Measurements from ENCODE around the gene RPS21. TPM values are rescaled to one million over a fixed set of nuclear protein-coding genes. Genes with fewer than 3 reads are reported as not detected.
A peak's percentile ranks its signal among the peaks of the same experiment; 100 is the strongest.

RPS21 gene
- total and polyA plus RNA-seq, 2 of the 13 experiments (the other 11 are each of a cell fraction or from before 2014, with no cell fraction given) = 2,647 to 11,063 TPM

GRCh38 chr20:62404761-62405107 is 17.8 kb downstream of the RPS21 start:
- no peak overlapping the region for H3K27ac ChIP-seq (ENCODE audit: extremely low read length, insufficient read depth, low read length)
- H3K4me1 ChIP-seq (ENCODE audit: insufficient read depth, low read length) = peaks cover 54% of the 10 kb centered on the region
- CTCF ChIA-PET (ENCODE audit: low intra/inter-chr PET ratio, low total read pairs) = interaction anchor here (1.4 to 2.3 kb wide), 2 partner anchors 9 to 103 kb away, joined by 6 to 11 read pairs; partner anchors contain the start of gene ADRM1
- no peak for DNase-seq (ENCODE audit: low spot score)
- no peak for FAIRE-seq
- intact Hi-C loops (cut with micrococcal nuclease; ENCODE audit: unreplicated experiment) = no loop called here
- no peak overlapping the region for H3K4me2 ChIP-seq (ENCODE audit: low read depth, low read length)
- in situ Hi-C loops (cut with HindIII; ENCODE audit: extremely low pct_ligation_motif_present, low pct_unique_long_range_greater_than_20kb) = no loop called here
- H3K36me3 ChIP-seq (replicated peaks in 1 of 2; ENCODE audit: control insufficient read depth in 1 of 2, insufficient read depth in 2 of 2, low read length in 2 of 2) = peaks cover 2 to 19% of the 10 kb centered on the region in 2 experiments; a peak in 3 of 5 replicates
- no peak overlapping the region for H3K9ac ChIP-seq (ENCODE audit: insufficient read depth, low read depth, low read length)
- H3K4me3 ChIP-seq (replicated peaks in 1 of 3; ENCODE audit: insufficient read depth in 1 of 3, low read depth in 2 of 3, low read length in 3 of 3) = no peak overlapping the region
- peaks cover 3% of the 10 kb centered on the region; the same call in 1 of the 2 replicates for H4K20me1 ChIP-seq (ENCODE audit: insufficient read depth, low read length)
- 97% methylated on average over 7 of the region's 12 CpGs for WGBS (ENCODE audit: low lambda C conversion rate)
- ATAC-seq = no peak
- no peak overlapping the region for H2AFZ ChIP-seq (ENCODE audit: low read length)
- H3K27me3 ChIP-seq (ENCODE audit: control insufficient read depth in 1 of 2, insufficient read depth in 2 of 2, low read length in 2 of 2) = peaks cover 9 to 20% of the 10 kb centered on the region in 2 experiments
- BruUV-seq (replicated peaks) = no TSS peak
- peaks cover 9% of the 10 kb centered on the region for H3K79me2 ChIP-seq (ENCODE audit: insufficient read depth, low read length)
- H3K9me3 ChIP-seq (ENCODE audit: low read length) = no peaks in the 10 kb centered on the region
- POLR2A ChIA-PET = interaction anchor here (1.1 to 1.4 kb wide), 2 partner anchors 16 to 18 kb away, joined by 3 to 6 read pairs; partner anchors contain the start of gene RPS21
- TF ChIP-seq LBX2 (CRISPR knock-in tag; IDR thresholded peaks at IDR 0.05; ENCODE audit: borderline replicate concordance) (no peak), ZNF776 (CRISPR knock-in tag; IDR thresholded peaks at IDR 0.05) (peak; percentile 53; the same call in 1 of the 2 replicates), ZNF878 (CRISPR knock-in tag; IDR thresholded peaks at IDR 0.05) (no peak), ZNF550 (CRISPR knock-in tag; IDR thresholded peaks at IDR 0.05; ENCODE audit: borderline replicate concordance) (no peak), ZNF556 (CRISPR knock-in tag; IDR thresholded peaks at IDR 0.05; ENCODE audit: borderline replicate concordance) (no peak), LCORL (IDR thresholded peaks at IDR 0.05) (no peak), LCORL (CRISPR knock-in tag; IDR thresholded peaks at IDR 0.05) (no peak), ZNF598 (CRISPR knock-in tag; IDR thresholded peaks at IDR 0.05; ENCODE audit: borderline replicate concordance) (no peak), HOXA5 (CRISPR knock-in tag; IDR thresholded peaks at IDR 0.05) (no peak), SOX5 (CRISPR knock-in tag; IDR thresholded peaks at IDR 0.05; ENCODE audit: borderline replicate concordance) (no peak), NBN (conservative IDR thresholded peaks at IDR 0.05) (no peak), ZNF329 (CRISPR knock-in tag; IDR thresholded peaks at IDR 0.05; ENCODE audit: low read depth) (no peak), DNMT1 (CRISPR knock-in tag; IDR thresholded peaks at IDR 0.05) (peak; percentile 21; the same call in 1 of the 2 replicates), NR0B2 (CRISPR knock-in tag; IDR thresholded peaks at IDR 0.05) (peak; percentile 26; the same call in 1 of the 2 replicates), ZSCAN21 (CRISPR knock-in tag; IDR thresholded peaks at IDR 0.05; ENCODE audit: borderline replicate concordance) (no peak), ZNF512 (CRISPR knock-in tag; IDR thresholded peaks at IDR 0.05) (0 out of 2 replicates have a peak, but pooled peaks have one; percentile 22)
- TF ChIP-seq, protein P1, sequence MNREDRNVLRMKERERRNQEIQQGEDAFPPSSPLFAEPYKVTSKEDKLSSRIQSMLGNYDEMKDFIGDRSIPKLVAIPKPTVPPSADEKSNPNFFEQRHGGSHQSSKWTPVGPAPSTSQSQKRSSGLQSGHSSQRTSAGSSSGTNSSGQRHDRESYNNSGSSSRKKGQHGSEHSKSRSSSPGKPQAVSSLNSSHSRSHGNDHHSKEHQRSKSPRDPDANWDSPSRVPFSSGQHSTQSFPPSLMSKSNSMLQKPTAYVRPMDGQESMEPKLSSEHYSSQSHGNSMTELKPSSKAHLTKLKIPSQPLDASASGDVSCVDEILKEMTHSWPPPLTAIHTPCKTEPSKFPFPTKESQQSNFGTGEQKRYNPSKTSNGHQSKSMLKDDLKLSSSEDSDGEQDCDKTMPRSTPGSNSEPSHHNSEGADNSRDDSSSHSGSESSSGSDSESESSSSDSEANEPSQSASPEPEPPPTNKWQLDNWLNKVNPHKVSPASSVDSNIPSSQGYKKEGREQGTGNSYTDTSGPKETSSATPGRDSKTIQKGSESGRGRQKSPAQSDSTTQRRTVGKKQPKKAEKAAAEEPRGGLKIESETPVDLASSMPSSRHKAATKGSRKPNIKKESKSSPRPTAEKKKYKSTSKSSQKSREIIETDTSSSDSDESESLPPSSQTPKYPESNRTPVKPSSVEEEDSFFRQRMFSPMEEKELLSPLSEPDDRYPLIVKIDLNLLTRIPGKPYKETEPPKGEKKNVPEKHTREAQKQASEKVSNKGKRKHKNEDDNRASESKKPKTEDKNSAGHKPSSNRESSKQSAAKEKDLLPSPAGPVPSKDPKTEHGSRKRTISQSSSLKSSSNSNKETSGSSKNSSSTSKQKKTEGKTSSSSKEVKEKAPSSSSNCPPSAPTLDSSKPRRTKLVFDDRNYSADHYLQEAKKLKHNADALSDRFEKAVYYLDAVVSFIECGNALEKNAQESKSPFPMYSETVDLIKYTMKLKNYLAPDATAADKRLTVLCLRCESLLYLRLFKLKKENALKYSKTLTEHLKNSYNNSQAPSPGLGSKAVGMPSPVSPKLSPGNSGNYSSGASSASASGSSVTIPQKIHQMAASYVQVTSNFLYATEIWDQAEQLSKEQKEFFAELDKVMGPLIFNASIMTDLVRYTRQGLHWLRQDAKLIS (CRISPR knock-in tag; IDR thresholded peaks at IDR 0.05) = no peak
- TF ChIP-seq, protein P2, sequence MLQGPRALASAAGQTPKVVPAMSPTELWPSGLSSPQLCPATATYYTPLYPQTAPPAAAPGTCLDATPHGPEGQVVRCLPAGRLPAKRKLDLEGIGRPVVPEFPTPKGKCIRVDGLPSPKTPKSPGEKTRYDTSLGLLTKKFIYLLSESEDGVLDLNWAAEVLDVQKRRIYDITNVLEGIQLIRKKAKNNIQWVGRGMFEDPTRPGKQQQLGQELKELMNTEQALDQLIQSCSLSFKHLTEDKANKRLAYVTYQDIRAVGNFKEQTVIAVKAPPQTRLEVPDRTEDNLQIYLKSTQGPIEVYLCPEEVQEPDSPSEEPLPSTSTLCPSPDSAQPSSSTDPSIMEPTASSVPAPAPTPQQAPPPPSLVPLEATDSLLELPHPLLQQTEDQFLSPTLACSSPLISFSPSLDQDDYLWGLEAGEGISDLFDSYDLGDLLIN (CRISPR knock-in tag; IDR thresholded peaks at IDR 0.05; ENCODE audit: borderline replicate concordance) = no peak

Measured in HepG2 (cell line).